ENCODE data around the gene PLEKHA1.

Gene PLEKHA1

GRCh38 chr10:122481296-122482056 lies 107.0 kb downstream of the PLEKHA1 start:
- no peak for DNase-seq
